NCI-H748 treated with DMSO at 0.1 percent for 48 hours (cell line): ENCODE data around the gene DTWD1.
"Not testable (repeated sequence)": the region's sequence is repeated elsewhere in the genome, so short reads cannot be mapped to it uniquely, and the experiment has no call there.

Source experiments
- DNase-seq: peaks from one replicate; lab custom pipeline; 2025; lab: John Stamatoyannopoulos, UW

DTWD1 gene

DNA sequence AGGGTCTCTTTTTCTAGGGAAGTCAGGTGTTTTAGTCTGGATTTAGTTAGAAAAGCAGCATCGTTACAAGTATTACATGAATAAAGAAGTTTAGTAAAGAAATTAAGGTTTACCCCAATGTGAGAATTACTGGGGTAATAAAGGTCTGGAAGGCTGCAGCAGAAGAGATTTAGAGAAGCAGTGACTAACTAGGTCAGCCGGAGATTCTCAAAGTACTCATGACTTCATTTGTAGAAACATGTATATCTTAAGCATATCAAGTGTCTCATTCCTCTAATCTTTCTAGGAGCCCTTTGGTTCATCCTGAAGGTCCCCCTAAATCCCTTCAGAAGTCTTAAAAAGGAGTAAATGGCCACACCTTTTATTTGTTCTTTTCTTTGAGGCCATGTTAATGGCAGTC lies 26.0 kb downstream of the DTWD1 start:
- DNase-seq = no peak

DNA sequence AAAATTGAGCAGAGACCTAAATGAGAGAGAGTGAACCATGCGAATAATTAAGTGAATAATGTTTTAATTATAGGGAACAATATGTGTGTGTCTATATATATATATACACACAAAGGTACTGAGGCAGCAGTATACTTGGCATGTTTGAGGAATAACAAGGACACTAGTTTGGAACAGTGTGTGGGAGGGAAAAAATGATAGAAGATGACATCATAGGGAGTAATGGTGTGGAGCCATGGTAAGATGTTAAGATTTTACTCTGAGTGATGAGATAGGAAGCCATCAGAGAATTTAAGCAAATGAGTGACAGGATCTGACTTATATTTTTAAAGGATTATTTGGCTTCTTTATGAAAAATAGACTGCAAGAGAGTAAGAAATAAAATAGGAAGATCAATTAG lies 29.1 kb downstream of the DTWD1 start:
- DNase-seq = no peak

DNA sequence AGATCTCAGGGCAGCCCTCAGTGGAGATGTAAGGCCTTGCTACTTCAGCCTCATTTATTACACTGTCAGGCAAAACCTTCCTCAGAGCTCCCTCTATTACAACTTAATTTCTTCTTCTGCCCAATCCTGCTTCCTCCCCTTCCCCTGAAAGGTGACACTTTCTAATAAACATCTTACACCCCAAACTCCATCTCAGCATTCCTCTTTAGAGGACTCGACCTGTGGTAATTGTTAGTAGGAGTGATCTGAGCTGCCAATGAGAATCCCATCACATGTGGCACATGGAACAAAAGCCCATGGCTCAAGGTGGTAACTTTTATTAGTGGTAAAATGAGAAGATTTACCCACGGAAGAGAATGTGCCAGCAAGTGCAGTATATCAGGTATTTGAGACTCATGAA lies 29.8 kb downstream of the DTWD1 start:
- DNase-seq = no peak

DNA sequence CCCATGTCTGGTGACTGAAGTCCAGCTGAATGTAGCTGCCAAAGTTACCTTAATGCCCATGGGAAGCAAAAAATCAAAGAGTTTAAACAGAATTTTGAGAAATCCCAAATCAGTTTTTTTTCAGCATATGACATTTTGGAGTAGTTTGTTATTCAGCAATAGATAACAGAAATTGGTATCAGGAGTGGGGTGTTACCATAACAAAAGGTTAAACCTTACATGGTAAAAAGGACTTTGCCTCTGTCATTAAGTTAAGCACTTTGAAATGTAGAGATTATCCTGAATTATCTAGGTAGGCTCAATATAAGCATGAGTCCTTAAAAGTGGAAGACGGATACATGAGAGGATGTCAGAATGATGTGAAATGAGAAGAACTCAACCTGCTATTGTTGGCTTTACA lies 32.1 kb downstream of the DTWD1 start:
- DNase-seq = no peak

DNA sequence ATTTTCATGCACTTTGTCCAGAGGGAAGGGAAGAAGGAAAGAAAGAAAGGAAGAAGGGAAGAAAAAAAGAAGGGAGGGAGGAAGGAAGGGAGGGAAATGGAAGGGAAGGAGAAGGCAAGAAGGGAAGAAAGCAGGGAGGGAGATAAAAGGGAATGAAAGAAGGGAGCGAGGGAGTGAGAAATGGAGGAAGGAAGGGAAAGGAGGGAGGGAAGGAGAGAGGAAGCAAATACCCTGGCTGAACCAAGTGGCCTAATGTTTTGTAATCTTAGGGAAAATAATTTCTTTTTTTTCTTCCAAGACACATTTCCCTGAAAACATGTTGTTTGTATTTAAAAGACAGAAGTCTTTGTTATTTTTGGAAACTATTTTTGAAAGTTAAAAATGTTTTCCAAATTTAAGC lies 35.9 kb downstream of the DTWD1 start:
- DNase-seq = no peak

DNA sequence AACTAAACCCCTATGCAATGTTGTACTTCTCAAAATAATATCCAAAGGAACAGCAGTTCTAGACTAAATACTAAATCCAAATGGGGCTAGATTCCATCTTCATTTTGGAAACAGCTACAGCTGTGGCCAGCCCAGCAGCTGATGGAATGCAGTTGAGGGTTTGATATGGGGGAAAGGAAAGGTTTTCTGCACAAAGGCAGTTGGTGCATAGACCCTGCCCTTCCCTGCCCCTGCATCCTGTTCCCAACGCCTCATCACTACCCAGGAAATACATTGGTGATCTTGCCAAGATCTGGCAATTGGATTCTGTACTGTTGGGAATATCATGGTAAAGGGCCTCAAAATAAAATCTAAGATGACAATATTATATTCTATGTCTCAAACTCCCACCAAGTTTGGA lies 43.9 kb downstream of the DTWD1 start:
- DNase-seq = no peak

DNA sequence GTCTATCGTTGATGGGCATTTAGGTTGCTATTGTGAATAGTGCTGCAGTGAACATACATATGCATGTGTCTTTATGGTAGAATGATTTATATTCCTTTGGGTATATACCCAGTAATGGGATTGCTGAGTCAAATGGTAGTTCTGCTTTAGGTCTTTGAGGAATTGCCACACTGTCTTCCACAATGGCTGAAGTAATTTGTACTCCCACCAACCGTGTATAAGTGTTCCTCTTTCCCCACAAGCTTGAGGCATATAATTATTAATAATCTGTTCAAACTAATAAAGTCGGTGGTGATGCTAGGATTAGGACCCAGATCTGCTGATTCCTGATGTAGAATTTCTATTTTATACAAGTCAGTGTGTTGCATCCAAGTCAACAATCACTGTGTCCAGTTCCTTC lies 45.6 kb downstream of the DTWD1 start:
- not testable (repeated sequence) for DNase-seq

DNA sequence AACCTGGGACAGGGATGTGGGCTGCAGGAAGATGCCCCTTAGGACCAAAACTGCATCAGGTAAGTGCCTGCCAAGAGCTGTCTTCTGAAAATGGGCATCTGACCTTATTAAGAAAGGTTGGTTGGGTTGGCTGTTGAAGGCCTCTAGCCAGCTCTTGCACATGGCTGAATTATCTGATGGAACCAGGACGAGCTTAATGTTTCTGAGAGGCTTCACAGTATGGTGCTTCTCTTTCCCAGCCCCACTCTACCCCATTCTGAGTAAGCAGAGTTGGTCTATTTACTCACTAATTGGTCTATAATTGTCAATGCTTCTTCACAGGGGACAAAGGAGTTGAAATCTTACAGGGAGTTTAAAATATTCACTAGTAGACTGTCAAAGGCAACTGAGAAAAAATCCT lies 48.4 kb downstream of the DTWD1 start:
- DNase-seq = no peak

DNA sequence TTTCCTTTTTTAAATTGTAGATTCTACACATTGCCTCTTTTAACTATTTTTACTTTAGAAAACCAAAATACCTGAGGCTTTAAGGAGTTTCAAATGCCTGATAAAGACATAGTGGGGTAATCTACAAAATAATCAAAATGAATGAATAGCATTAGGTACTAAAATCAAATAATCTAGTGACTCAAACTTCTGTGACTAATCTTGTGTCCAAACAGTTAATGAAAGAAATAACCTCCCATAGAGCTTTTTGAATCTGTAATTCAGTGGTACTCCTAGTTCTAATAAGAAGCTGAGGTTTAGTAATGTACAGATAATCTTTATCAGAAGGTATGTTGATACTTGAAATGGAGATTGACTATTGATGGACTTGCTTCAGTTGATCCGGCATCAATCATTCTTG lies 53.0 kb downstream of the DTWD1 start:
- DNase-seq = no peak

DNA sequence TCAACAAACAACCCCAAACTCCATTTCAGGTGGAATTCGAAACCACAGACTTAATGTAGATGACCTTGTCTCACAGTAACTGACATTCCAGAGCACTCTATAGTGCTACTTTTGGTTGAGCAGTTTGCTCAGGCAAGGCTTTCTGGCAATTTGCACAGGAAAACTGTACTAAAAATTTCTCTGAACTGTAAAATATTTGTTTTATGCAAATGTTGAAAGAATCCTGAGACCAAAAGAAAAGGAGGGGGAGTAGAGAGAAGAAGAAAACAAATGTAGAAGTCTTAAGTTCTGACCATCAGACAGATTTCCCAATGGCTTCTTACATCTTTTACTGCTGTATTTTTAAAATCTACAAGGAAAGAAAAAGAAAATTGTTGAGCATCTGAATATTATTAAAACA lies 53.5 kb downstream of the DTWD1 start:
- no peak for DNase-seq

DNA sequence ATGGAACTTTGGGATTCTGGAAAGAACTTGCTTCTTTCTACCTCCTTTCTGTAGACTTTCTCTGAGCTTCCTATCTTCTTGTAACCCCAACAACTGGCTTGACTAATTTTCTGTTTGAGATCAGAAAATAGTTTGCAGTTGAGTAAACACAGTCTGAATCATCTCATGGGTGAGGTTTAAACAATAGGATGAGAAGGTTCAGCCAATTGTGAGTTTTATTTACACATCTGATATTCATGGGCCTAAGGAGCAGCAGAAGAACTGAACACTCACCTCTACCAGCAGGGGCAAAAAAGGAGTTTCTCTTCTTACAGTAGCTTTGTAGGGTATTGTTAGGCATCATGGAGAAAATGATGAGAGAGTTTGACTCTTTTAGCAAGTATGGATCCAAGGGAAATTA lies 54.2 kb downstream of the DTWD1 start:
- no peak for DNase-seq

DNA sequence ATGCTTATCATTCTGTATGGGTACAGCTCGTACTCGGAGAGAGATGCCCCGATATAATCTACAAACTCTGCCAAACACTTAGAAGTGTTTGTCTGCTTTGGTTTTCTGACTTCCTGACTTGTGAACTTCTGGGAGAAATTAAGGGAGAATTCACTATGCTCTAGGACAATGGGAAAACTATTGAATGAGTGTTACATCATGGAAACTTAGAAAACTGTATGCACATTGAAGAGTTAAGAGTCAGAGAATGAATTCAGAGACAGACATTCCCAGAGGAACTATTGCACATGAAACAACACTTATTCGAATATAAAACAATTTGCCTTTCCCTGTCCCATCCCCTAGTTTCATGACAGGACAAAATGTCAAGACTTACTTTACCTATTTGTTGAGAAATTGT lies 57.8 kb downstream of the DTWD1 start:
- DNase-seq = no peak

DNA sequence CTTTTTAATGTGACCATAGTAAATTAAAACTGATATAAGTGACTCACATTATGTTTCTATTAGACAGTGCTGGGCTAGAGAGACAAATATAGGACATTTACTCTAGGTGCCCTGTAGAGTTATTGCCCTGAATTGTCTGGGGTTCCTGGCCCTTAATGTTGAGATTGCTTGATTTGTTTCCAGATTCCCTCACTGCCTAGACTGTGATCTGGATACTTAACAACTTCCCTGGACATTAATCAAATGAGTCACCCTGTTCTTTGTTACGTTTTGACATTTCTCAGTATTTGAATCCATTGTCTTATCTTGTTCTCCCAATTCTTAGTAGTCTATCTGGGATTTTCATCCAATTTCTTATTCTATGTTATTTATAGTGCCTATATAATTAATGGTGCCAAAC lies 65.8 kb downstream of the DTWD1 start:
- DNase-seq = no peak

DNA sequence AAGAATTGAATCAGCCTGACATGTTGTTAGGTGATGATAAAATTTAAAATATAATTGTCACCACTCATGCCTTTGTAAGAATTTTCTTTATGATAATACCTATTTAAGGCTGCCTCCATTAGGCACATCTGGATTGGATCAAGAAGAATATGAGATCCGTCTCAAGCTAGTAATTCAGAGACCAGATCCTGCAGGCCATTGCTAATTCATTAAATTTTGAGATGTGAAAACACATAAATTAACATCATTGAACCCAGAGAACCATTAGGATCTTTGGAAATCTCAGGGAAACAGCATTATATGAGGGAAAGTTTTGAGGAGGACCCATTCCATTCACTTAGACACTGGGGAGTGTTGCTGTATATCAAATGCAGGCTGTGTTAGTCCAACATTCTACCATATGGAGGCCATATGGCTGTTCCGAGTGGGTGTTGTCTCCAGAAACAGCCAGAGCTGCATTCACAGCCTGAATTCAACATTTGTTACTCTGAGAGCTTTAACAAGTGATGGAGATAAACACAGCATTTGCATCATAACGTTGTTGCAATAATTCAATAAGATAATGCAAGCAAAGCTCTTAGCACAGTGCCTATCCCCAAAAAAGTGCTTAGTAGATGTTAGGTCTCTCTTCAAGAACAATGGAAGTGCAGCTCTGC lies 67.4 kb downstream of the DTWD1 start:
- DNase-seq = no peak

DNA sequence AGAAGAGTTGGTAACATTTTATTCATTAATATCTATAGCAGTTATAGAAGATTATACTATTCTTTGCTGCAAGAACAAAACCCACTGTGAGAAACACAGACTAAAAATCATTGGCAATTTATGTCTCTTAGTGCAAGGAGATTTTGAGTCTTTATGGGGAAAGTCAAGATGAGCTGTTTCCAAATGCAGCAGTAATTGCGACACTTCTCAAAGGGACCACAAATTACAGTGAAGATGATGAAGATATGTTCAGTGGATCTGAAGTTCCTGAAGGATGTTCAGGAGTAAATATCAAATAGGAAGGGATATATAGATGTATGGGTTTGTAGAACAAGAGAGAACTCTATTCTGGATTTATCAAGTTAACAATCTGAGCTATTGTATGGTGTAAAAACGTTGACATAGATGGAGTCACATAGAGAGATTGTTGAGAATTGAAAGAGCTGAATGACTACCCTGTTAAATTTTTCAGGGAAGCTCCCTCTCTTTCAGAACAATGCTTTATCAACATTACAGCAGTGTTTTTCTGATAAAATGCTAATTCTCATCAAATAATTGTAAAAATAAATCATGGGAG lies 71.8 kb downstream of the DTWD1 start:
- DNase-seq = no peak

DNA sequence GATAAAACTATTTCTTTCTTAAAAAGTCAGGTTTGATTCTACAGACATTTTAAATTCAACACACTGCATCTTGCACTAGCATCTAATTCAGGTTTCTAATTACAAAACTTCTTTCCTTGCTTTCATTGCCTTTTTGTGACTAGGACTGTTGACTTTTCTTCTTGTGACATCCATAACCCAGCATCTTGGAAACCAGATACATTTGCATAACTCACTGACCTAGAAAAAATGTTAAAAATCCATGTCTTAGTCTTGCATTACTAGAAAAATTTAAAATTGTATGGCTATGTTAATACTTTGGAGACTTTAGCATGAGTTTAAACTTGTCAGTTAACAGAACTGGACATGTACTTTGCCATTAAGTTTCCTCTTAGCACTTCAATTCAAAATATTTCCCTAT lies 72.7 kb downstream of the DTWD1 start:
- DNase-seq = no peak

DNA sequence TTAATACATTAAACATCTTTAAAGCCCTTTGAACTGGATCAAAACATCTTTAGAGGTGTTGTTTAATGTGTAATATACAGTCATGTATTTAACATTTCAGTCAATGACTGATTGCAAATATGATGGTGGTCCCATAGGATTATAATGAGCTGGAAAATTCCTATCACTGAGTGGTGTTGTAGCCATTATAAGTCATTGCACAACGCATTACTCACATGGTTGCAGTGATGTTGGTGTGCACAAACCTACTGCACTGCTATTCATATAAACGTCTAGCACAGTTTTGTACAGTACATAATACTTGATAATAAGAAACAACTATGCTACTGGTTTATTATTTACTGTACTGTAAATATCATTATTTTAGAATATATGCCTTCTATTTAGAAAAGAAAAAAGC lies 75.6 kb downstream of the DTWD1 start:
- no peak for DNase-seq

DNA sequence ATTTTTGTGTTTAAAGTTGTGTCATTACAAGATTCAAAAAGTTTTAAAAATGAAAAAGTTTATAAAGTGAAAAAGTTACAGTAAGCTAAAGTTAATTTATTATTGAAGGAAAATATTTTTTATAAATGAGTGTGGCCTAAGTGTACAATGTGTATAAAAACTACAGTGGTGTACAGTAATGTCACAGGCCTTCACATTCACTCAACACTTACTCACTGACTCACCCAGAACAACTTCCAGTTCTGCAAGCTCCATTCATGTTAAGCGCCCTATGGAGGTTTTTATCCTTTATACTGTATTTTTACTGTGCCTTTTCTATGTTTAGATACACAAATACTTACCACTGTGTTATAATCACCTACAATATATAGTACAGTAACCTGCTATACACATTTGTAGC lies 76.3 kb downstream of the DTWD1 start:
- no peak for DNase-seq

DNA sequence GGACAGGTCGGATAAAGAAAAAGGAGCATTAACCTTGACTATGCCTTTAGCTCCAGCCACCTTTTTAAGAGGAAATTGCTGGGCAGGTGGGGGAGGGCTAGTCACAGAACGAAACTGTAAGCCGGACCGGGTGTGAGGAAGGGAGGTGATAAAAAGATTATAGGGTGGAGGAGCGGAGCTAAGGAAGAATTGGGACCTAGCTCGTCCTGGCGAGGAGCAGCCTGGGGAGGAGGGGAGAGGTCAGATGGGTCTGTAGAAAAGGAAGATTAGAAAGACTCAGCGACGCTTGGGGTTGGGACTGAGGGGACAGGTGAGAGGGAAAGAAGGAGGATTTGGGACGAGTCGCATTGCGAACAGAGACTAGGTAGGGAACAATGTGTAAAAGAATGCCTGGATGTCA lies 82.1 kb downstream of the DTWD1 start:
- not testable (repeated sequence) for DNase-seq
